Endothelial cell (in vitro differentiated cells): ENCODE results near the gene CTCF. TPM values are rescaled to one million over a fixed set of nuclear protein-coding genes. Genes with fewer than 3 reads are reported as not detected.
A peak's percentile ranks its signal among the peaks of the same experiment; 100 is the strongest.

ENCODE experiments used
- DNase-seq: peaks from one replicate; pipeline ENCODE4 v3.0.0; 2021; ENCODE audit warnings: low spot score
- H3K27ac Mint-ChIP-seq: one replicate; pipeline ENCODE4 v1.8.0; 2021; ENCODE audit warnings: mixed read lengths, inconsistent platforms; ENCODE audit not compliant: unreplicated experiment
- H3K27me3 Mint-ChIP-seq: one replicate; pipeline ENCODE4 v1.8.0; 2021; ENCODE audit warnings: mild to moderate bottlenecking, moderate library complexity, mixed read lengths, inconsistent platforms; ENCODE audit not compliant: unreplicated experiment
- H3K36me3 Mint-ChIP-seq: one replicate; pipeline ENCODE4 v1.8.0; 2021; ENCODE audit warnings: mild to moderate bottlenecking, low read depth, mixed read lengths, inconsistent platforms; ENCODE audit not compliant: unreplicated experiment
- H3K4me1 Mint-ChIP-seq: one replicate; pipeline ENCODE4 v1.8.0; 2021; ENCODE audit warnings: mild to moderate bottlenecking, mixed read lengths, inconsistent platforms; ENCODE audit not compliant: unreplicated experiment
- H3K4me3 Mint-ChIP-seq: one replicate; pipeline ENCODE4 v1.8.0; 2021; ENCODE audit warnings: mild to moderate bottlenecking, mixed read lengths, inconsistent platforms; ENCODE audit not compliant: unreplicated experiment
- H3K9me3 Mint-ChIP-seq: one replicate; pipeline ENCODE4 v1.8.0; 2021; ENCODE audit warnings: mixed read lengths, inconsistent platforms; ENCODE audit not compliant: unreplicated experiment
- CTCF ChIP-seq: fragments of 200-600 bp; sonication (generic); IDR thresholded peaks from one replicate; pipeline ENCODE4 v1.5.0; 2021; ENCODE audit warnings: antibody characterized with exemption; ENCODE audit not compliant: unreplicated experiment
- total RNA-seq: library from RNA; stranded (reverse); fragmentation: NEBNext Ultra II Directional; extraction: Animal tissue kit (Norgen Biotek cat#: 25700); gene quantifications from one replicate; pipeline ENCODE4 v1.2.1, GENCODE V29; 2021; ENCODE audit not compliant: unreplicated experiment

CTCF gene
- total RNA-seq, 1 donor from 2014 or later: 40.1 TPM

DNA sequence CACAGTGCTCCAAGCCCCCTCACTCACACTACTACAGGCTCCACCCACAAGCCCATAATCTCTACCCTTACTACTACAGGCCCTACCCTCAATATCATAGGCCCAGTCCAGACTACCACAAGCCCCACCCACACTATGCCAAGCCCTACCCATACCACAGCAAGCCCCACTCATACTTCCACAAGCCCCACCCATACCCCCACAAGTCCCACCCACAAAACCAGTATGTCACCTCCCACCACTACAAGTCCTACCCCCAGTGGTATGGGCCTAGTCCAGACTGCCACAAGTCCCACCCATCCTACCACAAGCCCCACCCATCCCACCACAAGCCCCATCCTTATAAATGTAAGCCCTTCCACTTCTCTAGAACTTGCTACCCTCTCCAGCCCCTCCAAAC is 19.9 kb upstream of the CTCF start:
- H3K27me3 Mint-ChIP-seq: peaks cover 34% of the 10 kb centered on the region
- no peaks in the 10 kb centered on the region for H3K9me3 Mint-ChIP-seq
- TF ChIP-seq CTCF: no peak
- H3K4me1 Mint-ChIP-seq: peaks cover 44% of the 10 kb centered on the region
- H3K4me3 Mint-ChIP-seq: peak overlapping the region; percentile 81
- no peak for DNase-seq
- peaks cover 58% of the 10 kb centered on the region for H3K36me3 Mint-ChIP-seq
- H3K27ac Mint-ChIP-seq: peak overlapping the region; percentile 57

- peaks cover 62% of the 10 kb centered on the region for H3K36me3 Mint-ChIP-seq
- no peaks in the 10 kb centered on the region for H3K9me3 Mint-ChIP-seq
- DNase-seq: no peak
- peaks cover 38% of the 10 kb centered on the region for H3K27me3 Mint-ChIP-seq
- peak overlapping the region; percentile 16 for H3K27ac Mint-ChIP-seq
- H3K4me3 Mint-ChIP-seq: peak overlapping the region; percentile 62
- no peak for TF ChIP-seq CTCF
- H3K4me1 Mint-ChIP-seq: peaks cover 50% of the 10 kb centered on the region
These were observed 19.3 kb upstream of the CTCF start for GRCh38 chr16:67543036-67543435.

DNA sequence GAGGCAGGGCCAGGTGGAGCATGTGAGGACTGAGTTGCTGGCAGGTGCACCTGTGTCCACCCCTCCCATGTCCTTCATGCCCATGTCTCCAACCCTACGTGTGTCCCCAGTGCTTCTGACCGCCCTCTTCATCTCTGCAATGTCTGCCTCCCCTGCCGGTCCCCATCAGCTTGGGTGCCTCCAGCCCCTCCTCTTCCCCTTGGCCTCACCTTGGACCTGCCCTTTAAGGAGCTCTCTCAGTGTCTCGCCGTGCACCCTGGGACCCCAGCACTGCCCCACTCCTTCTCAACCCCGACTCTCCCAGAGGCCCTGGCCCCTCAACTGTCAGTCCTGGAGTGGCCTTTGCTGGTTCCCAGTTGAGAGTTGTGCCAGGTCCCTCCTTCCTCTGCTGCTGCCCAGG is 18.7 kb upstream of the CTCF start:
- Mint-ChIP-seq H3K27ac (peak overlapping the region; percentile 24), H3K4me1 (peaks cover 53% of the 10 kb centered on the region), H3K4me3 (peak overlapping the region; percentile 62), H3K36me3 (peaks cover 62% of the 10 kb centered on the region), H3K27me3 (peaks cover 41% of the 10 kb centered on the region), H3K9me3 (no peaks in the 10 kb centered on the region)
- DNase-seq: no peak
- no peak for TF ChIP-seq CTCF

GRCh38 chr16:67544329-67544841 is 17.9 kb upstream of the CTCF start:
- H3K4me3 Mint-ChIP-seq: peak overlapping the region; percentile 62
- no peak for DNase-seq
- H3K27me3 Mint-ChIP-seq: peaks cover 36% of the 10 kb centered on the region

More at GRCh38 chr16:67544329-67544841, 17.9 kb upstream of the CTCF start:
- Mint-ChIP-seq H3K4me1 (peaks cover 46% of the 10 kb centered on the region), H3K27ac (peak overlapping the region; percentile 24), H3K36me3 (peaks cover 55% of the 10 kb centered on the region), H3K9me3 (no peaks in the 10 kb centered on the region)
- TF ChIP-seq CTCF: peak; percentile 24
